Epithelial cell of proximal tubule (primary cell): Measurements from ENCODE around the gene SEMA6C. TPM values are rescaled to one million over a fixed set of nuclear protein-coding genes. Genes with fewer than 3 reads are reported as not detected.
"Not testable (repeated sequence)": the region's sequence is repeated elsewhere in the genome, so short reads cannot be mapped to it uniquely, and the experiment has no call there.

Experiments
- DNase-seq: peaks from one replicate; pipeline ENCODE4 v3.0.0-alpha.2; 2011; ENCODE audit warnings: low read depth
- H3K4me3 ChIP-seq: 2 replicates; pipeline ENCODE4 v1.5.1; 2011; ENCODE audit warnings: low read depth, mild to moderate bottlenecking, low read length
- CTCF ChIP-seq: conservative IDR thresholded peaks from 2 replicates; pipeline ENCODE4 v1.5.1; 2012; ENCODE audit warnings: low read depth, mild to moderate bottlenecking, low read length
- total RNA-seq: library from RNA; depleted of rRNA; stranded (reverse); fragments of >200 nt; gene quantifications from 2 replicates; pipeline ENCODE4 v1.2.3, GENCODE V29; 2015

The SEMA6C gene, protein sequence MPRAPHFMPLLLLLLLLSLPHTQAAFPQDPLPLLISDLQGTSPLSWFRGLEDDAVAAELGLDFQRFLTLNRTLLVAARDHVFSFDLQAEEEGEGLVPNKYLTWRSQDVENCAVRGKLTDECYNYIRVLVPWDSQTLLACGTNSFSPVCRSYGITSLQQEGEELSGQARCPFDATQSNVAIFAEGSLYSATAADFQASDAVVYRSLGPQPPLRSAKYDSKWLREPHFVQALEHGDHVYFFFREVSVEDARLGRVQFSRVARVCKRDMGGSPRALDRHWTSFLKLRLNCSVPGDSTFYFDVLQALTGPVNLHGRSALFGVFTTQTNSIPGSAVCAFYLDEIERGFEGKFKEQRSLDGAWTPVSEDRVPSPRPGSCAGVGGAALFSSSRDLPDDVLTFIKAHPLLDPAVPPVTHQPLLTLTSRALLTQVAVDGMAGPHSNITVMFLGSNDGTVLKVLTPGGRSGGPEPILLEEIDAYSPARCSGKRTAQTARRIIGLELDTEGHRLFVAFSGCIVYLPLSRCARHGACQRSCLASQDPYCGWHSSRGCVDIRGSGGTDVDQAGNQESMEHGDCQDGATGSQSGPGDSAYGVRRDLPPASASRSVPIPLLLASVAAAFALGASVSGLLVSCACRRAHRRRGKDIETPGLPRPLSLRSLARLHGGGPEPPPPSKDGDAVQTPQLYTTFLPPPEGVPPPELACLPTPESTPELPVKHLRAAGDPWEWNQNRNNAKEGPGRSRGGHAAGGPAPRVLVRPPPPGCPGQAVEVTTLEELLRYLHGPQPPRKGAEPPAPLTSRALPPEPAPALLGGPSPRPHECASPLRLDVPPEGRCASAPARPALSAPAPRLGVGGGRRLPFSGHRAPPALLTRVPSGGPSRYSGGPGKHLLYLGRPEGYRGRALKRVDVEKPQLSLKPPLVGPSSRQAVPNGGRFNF
- 2.2 and 6.0 TPM in 2 replicates for total RNA-seq

GRCh38 chr1:151146412-151147131 is at the start of gene SEMA6C:
Gene SEMA6C (minus strand): TSS chr1:151146631. CDS start chr1:151142621, 4,010 bp downstream.
- peak within 1 kb of the TSS; percentile 67 for H3K4me3 ChIP-seq
- no peak for TF ChIP-seq CTCF

DNA sequence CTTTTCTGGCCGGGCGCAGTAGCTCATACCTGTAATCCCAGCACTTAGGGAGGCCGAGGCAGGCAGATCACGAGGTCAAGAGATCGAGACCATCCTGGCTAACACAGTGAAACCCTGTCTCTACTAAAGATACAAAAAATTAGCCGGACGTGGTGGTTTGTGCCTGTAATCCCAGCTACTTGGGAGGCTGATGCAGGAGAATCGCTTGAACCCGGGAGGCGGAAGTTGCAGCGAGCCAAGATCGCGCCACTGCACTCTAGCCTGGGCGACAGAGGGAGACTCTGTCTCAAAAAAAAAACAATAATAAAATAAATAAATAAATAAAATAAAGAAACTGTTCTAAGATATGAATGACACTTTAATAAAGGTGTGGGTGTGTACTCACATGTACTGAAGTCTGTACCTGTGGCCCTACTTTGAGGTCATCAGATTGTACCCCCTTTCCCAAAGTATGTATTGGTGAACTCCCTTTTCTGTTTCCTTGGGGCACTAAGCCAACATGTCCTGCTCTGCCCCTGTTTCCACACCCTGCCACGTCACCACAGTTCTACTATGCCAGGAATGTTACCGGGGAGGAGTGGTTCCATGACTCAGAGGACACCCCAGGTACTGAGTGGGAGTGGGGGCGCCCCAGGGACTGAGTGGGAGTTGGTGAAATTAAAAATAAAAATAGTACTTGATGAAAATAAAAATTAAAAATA is 48.6 kb upstream of the SEMA6C start:
- TF ChIP-seq CTCF: peak; percentile 7
- peak; percentile 87 for DNase-seq
- peak overlapping the region; percentile 50 for H3K4me3 ChIP-seq

More at GRCh38 chr1:151146412-151147131, at the start of gene SEMA6C:
- DNase-seq: no peak

DNA sequence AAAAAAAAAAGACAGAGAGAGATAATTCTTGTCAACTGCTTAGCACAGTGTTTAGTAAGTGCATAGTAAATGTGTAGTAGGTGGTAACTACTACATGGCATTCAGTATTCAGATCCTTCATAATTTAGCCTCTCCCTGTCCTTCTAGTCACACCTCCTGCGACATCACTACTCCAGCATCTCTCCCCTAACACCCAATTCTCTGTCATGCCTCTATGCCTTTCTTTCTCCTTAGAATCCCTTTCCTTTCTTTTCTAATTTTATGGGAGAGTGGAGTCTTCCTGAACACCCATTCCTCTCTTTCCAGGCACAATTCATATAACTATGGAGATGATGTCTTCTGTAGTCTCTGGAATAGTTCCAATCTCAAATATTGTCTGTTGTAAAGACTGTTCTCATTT is 47.4 kb upstream of the SEMA6C start:
- TF ChIP-seq CTCF: no peak
- H3K4me3 ChIP-seq: no peak overlapping the region
- DNase-seq: no peak

- no peak overlapping the region for H3K4me3 ChIP-seq
- TF ChIP-seq CTCF: no peak
- DNase-seq: no peak
These were observed 46.9 kb upstream of the SEMA6C start for GRCh38 chr1:151193304-151193703.

DNA sequence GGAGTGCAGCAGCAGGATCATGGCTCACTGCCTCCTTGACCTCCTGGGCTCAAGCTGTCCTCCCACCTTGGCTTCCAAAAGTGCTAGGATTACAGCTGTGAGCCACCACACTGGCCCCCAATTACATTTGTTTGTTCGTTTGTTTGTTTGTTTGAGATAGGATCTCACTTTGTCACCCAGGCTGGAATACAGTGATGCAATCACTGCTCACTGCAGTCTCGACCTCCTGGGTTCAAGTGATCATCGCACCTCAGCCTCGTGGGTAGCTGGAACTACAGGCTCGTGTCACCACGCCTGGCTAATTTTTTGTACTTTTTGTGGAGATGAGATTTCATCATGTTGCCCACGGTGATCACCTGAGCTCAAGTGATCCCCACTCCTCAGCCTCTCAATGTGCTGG is 45.6 kb upstream of the SEMA6C start:
- no peak overlapping the region for H3K4me3 ChIP-seq
- no peak for TF ChIP-seq CTCF
- no peak for DNase-seq

DNA sequence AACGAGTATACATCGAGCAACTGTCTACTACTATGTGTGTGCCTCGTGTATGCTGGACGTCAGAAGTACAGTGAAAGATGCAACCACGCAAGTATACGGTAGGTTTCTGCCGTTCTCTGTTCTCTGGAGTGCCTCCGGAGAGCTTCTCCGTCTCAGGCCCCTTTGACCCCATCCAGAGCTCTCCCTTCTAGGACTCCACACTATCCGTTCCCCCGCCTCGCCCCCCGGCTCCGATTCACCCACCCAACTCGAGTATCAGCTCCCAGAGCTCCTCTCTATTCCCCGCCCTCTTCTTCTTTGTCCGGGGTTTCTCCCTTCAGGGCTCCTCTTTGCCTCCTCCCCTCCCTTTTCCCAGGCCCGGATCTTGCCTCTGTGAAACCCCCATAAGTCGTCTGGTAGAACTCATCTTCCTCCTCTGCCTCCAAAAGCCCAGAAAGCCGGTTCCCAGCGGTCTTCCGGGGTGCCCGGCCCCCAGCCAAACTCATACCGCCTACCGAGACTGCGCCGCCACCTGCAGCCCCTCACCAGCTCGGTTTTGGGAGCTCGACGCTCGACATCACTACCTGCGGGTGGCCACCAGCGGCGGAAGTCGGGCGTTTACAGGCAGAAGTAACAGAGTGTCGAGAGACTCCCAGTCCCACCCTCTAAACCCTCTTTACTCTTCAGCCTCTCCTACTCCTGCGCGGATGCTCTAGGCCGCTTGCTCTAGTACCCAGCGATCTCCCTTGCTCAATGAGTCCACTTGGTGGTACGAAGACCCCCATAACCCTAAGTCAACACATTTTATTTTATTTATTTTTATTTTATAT is 43.4 kb upstream of the SEMA6C start, which contains the start of gene VPS72:
TSS of gene VPS72 (minus strand) at position 561 of the 809 bp plus-strand sequence. CDS start at position 485, 76 bp downstream.
- TF ChIP-seq CTCF: no peak
- H3K4me3 ChIP-seq: peak within 1 kb of the TSS; percentile 83
- no peak for DNase-seq

DNA sequence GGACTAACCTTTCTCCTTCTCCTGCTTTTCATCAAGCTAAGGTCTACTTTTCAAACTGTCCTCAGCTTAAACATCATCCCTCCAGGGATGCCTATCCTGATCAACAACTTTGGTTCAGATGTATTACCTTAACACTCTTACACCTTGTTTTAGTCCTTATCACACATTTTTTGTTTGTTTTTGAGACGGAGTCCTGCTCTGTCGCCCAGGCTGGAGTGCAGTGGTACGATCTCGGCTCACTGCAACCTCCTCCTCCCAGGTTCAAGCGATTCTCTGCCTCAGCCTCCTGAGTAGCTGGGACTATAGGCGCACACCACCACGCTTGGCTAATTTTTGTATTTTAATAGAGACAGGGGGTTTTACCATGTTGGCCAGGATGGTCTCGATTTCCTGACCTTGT is 42.2 kb upstream of the SEMA6C start:
- H3K4me3 ChIP-seq: peak overlapping the region; percentile 83
- not testable (repeated sequence) for DNase-seq
